ENCODE results near the gene OTUD7B.

DNA sequence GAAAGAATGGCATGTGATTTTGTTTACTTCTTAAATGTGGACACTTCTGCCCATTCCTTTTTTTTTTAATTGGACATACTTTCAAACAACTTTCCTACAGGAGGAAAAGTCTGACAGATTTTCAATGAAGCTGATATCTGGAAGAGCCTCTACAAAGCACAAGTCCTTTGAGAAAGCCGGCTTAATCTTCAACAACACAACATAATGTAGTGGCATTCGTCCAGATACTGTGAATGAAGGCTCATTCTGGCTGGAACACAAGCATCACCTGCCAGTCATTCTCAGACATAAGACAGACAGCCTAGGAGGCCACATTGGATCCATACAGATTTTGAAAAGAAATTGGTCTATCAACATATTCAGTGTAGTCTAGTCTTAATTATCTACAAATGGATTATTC is 4.9 kb downstream of the OTUD7B start:
- TF ChIP-seq, protein P1, sequence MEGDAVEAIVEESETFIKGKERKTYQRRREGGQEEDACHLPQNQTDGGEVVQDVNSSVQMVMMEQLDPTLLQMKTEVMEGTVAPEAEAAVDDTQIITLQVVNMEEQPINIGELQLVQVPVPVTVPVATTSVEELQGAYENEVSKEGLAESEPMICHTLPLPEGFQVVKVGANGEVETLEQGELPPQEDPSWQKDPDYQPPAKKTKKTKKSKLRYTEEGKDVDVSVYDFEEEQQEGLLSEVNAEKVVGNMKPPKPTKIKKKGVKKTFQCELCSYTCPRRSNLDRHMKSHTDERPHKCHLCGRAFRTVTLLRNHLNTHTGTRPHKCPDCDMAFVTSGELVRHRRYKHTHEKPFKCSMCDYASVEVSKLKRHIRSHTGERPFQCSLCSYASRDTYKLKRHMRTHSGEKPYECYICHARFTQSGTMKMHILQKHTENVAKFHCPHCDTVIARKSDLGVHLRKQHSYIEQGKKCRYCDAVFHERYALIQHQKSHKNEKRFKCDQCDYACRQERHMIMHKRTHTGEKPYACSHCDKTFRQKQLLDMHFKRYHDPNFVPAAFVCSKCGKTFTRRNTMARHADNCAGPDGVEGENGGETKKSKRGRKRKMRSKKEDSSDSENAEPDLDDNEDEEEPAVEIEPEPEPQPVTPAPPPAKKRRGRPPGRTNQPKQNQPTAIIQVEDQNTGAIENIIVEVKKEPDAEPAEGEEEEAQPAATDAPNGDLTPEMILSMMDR (IDR thresholded peaks at IDR 0.05): no peak
- TF ChIP-seq POLR2A (IDR thresholded peaks at IDR 0.05): no peak

All from adrenal gland (tissue), 5 donors.